ENCODE data around the gene CSF3R.
"Not testable (repeated sequence)": the region's sequence is repeated elsewhere in the genome, so short reads cannot be mapped to it uniquely, and the experiment has no call there.

Gene CSF3R

GRCh38 chr1:36481771-36482723 is 666 bp downstream of the CSF3R start:
- no peak for DNase-seq (ENCODE audit: low read depth)

GRCh38 chr1:36481091-36481490 is 1.6 kb downstream of the CSF3R start:
- no peak for DNase-seq (ENCODE audit: low read depth)

- DNase-seq (ENCODE audit: low read depth), result no peak
Measured at GRCh38 chr1:36480161-36480560, 2.6 kb downstream of the CSF3R start.

- no peak for DNase-seq (ENCODE audit: low read depth)
Measured at GRCh38 chr1:36479505-36480051, 3.1 kb downstream of the CSF3R start.

- DNase-seq (ENCODE audit: low read depth), result not testable (repeated sequence)
Measured at GRCh38 chr1:36477615-36478014, 5.1 kb downstream of the CSF3R start.

- no peak for DNase-seq (ENCODE audit: low read depth)
Measured at GRCh38 chr1:36476945-36477344, 5.8 kb downstream of the CSF3R start.

GRCh38 chr1:36475910-36476604 is 6.7 kb downstream of the CSF3R start:
- DNase-seq (ENCODE audit: low read depth), result no peak

- DNase-seq (ENCODE audit: low read depth), result no peak
Measured at GRCh38 chr1:36475341-36475740, 7.4 kb downstream of the CSF3R start.

GRCh38 chr1:36472656-36473055 is 10.1 kb downstream of the CSF3R start:
- no peak for DNase-seq (ENCODE audit: low read depth)

GRCh38 chr1:36471830-36472641 is 10.7 kb downstream of the CSF3R start:
- no peak for DNase-seq (ENCODE audit: low read depth)

- DNase-seq (ENCODE audit: low read depth), result no peak
Measured at GRCh38 chr1:36469163-36469562, 13.6 kb downstream of the CSF3R start.

- no peak for DNase-seq (ENCODE audit: low read depth)
Measured at GRCh38 chr1:36467700-36468455, 14.8 kb downstream of the CSF3R start.

- no peak for DNase-seq (ENCODE audit: low read depth)
Measured at GRCh38 chr1:36467027-36467410, 15.7 kb downstream of the CSF3R start.

- DNase-seq (ENCODE audit: low read depth), result no peak
Measured at GRCh38 chr1:36466370-36467026, 16.2 kb downstream of the CSF3R start.

- DNase-seq (ENCODE audit: low read depth), result no peak
Measured at GRCh38 chr1:36465731-36466369, 16.9 kb downstream of the CSF3R start.

GRCh38 chr1:36464605-36465393 is 17.9 kb downstream of the CSF3R start:
- DNase-seq (ENCODE audit: low read depth), result no peak

GRCh38 chr1:36463803-36464604 is 18.7 kb downstream of the CSF3R start, which contains the start of gene MRPS15:
Gene MRPS15, minus strand, starts transcription at chr1:36464384. Its CDS starts 109 bp downstream, at chr1:36464275.
- DNase-seq (ENCODE audit: low read depth), result peak; percentile 96

GRCh38 chr1:36463463-36463802 is 19.3 kb downstream of the CSF3R start:
- DNase-seq (ENCODE audit: low read depth), result no peak

GRCh38 chr1:36458910-36459309 is 23.8 kb downstream of the CSF3R start:
- DNase-seq (ENCODE audit: low read depth), result peak; percentile 29
